Stimulated activated CD8-positive, alpha-beta memory T cell treated with anti-CD3 and anti-CD28 coated beads, Interleukin-7, amount 100 ng/mL, for 48 hours (primary cell): Measurements from ENCODE around the gene OAS3.
"Not testable (repeated sequence)": the region's sequence is repeated elsewhere in the genome, so short reads cannot be mapped to it uniquely, and the experiment has no call there.

Source experiments
- DNase-seq, 2 donors: peaks; one replicate each; pipeline ENCODE4 v3.0.0-alpha.2; 2020; ENCODE audit warnings: low read depth in 1 of 2; ENCODE audit errors: extremely low read depth in 1 of 2

The OAS3 gene

GRCh38 chr12:112937741-112938719, at the start of gene OAS3:
OAS3 (plus strand) TSS chr12:112938474; CDS start chr12:112938531, 57 bp downstream.
- peak; percentile 18 to 39 for DNase-seq

DNA sequence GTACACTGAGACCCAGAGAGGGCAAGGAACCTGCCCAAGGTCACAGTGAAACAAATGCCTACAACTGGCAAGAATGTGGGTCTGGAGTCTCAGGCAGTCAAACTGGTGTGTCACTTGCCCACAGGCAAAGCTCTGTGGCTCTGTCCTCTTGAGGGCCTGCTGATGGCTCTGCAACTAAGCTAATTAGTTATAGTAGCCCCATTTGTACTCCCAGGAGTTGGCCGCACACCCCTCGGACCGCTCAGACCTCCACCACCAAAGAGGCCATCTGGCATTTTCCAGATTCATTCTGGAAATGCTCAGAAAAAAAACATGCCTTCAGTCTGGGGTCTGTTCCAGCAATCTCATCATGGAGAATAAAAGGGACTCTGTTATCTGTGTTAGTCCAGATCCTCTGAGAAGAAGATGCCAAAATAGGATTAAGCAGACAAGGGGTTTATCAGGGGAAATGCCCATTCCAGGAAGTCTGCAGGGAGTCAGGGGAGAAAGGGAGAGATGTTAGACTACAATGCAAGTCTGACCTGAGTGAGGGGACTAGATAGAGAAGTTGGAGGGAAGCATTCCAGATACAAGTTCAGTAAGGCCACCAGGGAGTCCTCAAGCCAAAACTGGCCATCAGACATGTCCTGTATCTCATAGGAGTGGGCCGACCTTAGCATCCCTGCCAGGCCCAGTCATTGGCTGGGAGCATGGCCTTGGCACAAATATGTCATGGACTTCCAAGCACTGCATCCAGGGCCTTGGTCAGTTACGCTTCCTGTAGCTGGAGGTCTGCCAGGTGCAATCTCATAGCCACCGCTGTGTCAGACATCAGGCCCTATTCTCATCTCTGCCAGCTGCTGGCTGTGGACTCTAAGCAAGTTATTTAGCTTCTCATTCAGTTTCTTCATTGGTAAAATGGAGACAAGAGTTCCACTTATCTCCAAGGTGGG, 46.9 kb upstream of the OAS3 start:
- DNase-seq: no peak

DNA sequence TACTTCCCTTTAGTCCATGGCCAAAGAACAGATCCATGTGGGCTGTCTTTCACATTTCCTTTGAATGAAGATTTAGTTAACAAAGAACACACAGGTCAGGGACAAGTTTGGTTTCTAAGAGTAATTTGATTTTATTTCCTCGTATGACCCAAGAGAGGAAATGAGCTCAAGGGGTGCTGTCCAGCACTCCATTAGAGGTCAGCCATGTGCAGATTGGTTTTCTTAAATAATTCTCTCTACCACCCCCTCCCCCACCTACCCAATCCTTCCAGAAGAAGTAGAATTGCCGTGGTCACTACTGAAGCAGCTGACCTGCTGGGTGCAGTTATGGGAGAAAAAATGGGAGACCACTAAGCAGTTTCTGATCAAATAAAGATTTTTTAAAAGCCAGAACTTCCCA, 45.4 kb upstream of the OAS3 start:
- no peak for DNase-seq

- DNase-seq: no peak
These were observed 44.1 kb upstream of the OAS3 start for GRCh38 chr12:112894128-112894527.

GRCh38 chr12:112898380-112898779, 39.9 kb upstream of the OAS3 start:
- DNase-seq: no peak

DNA sequence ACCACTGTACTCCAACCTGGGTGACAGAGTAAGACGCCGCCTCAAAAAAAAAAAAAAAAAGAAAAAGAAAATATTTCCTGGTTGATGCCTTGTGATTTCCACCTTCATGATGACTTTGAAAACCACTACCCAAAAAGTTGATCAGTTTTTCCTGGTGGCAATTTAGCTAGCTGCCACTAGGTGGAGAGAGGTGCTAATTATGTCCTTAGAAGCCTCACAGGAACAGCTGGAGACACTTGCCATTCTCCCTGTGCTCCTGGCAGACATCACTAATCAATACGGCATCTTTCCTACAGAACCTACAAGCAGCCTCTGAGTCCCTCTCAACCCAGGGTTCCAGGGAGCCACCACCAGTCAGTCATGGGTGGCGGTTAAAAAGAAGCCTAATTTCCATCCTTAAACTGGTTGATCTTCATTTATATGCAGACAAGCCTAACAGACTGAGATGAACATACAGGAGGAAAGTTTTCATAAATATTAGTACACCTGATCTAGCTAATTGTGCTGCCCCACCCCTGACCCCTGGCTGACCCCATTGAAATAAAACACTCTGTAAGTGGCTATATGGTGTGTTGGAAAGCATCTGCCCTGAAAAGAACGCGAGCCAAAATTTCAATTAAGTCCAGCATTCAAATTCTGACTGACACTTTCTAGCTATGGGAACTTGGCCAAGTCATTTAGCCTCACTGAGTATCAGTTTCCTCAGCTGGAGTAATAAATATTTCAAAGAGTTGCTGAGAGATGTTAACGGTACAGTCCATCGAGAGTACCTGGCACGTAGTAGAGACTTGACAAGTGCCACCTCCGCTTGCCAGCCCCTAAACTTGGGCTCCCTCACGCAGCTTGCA, 37.8 kb upstream of the OAS3 start:
- peak in 1 of 2 donors; percentile 21 for DNase-seq

DNA sequence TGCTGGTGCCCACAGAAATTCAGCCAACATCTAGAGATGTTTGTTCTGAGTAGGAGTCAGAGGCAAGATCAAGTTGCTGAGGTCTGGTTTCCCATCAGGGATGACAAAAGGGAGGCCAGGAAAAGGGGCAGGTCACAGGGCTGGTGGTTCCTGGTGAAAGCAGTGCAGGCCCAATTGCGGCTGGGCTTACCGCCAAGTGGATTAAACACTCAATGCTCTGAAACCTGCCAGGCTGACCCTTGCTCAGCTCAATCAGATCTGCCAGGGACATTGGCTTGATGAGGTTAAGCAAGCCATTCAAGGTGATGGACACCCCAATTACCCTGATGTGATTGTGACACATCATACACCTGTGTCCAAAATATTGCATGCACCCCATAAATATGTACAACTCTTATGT, 37.0 kb upstream of the OAS3 start:
- DNase-seq: no peak

DNA sequence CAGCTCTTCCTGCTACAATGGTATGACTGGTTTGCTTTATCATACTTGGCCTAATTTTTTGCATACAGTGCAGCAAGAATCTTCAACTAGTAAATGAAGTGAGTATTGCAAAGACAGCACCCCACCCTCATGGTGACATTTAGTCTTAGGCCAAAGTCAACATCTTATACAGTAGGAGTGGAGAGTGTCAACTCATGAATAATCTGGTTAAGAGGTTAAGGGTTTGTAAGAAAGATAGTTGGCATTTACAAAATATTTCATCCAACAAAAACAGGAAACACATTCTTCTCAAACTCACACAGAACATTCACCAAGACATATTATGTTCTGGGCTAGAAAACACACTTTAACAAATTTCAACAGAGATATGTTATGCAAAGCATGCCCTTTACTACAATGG, 33.7 kb upstream of the OAS3 start:
- no peak for DNase-seq

DNA sequence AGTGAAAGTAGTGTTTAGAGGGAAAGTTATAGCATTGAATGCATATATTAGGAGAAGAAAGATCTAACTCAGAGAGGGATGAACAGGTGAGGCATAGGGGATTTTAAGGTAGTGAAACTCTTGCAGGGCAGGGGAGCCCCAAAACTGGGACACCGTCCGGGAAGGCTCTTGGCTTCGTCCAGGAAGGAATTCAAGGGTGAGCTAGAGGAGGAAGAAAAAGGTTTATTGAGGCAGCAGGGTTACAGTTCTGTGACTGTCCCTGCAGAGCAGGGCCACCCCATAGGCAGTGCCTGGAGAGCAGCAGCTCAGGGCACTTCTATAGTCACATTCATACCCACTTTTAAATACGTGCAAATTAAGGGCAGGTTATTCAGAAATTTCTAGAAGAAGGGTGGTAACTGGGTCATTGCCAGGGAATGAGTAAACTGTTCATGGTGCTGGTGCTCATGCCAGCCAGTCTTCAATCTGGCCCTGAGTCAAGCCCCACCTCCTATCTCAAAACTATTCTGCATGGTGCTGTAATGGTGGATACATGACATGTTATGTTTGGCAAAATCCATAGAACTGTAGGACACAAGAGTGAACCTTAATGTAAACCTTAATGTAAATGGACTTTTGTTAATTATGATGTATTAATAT, 32.7 kb upstream of the OAS3 start:
- no peak for DNase-seq

DNA sequence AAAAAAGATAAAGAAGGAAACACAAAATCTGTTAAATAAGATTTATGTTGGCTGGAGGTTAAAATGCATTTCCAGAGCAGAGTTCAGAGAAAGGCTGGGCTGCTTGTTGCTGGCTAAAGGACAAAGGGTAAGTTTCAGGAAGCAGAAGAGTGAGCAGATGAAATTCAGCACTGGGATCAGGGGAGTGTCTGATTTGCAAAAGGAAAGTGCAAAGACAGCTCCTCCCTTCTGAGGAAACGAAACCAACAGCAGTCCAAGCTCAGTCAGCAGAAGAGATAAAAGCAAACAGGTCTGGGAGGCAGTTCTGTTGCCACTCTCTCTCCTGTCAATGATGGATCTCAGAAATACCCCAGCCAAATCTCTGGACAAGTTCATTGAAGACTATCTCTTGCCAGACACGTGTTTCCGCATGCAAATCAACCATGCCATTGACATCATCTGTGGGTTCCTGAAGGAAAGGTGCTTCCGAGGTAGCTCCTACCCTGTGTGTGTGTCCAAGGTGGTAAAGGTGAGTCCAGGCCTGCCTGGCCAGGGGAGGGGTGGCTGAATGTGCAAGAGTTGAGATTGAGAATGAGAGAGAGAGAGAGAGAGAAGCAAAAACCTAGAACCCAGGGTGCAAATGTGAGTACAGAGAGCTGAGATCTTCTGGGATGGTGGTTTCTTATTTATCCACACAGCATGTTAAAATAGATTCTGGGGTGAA, 31.4 kb upstream of the OAS3 start, which contains the start of gene OAS1:
Gene OAS1 (plus strand): TSS at position 251 of the 703 bp plus-strand sequence. CDS start 78 bp downstream, at position 329.
- DNase-seq: no peak

GRCh38 chr12:112907415-112908157, 30.7 kb upstream of the OAS3 start:
- no peak for DNase-seq

- DNase-seq: no peak
These were observed 29.7 kb upstream of the OAS3 start for GRCh38 chr12:112908548-112908947.

DNA sequence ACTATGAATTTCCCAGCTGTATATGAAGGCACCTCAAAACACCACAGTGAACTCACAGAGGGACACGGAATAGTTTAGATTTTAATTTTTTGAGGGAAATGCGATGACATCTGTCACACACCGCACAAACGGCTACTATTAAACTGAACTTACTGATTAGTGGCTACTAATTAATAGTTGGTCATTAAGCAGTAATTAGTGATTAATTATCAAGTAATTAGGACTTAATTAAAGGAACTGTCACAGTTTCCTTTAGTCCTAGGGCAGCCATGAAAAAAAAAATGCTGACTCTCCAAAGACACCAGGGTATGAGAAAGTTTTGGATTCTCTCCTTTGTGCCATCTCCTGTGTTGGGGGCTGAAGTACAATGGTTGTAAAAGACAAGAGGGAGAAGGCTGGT, 28.6 kb upstream of the OAS3 start:
- DNase-seq: no peak

DNA sequence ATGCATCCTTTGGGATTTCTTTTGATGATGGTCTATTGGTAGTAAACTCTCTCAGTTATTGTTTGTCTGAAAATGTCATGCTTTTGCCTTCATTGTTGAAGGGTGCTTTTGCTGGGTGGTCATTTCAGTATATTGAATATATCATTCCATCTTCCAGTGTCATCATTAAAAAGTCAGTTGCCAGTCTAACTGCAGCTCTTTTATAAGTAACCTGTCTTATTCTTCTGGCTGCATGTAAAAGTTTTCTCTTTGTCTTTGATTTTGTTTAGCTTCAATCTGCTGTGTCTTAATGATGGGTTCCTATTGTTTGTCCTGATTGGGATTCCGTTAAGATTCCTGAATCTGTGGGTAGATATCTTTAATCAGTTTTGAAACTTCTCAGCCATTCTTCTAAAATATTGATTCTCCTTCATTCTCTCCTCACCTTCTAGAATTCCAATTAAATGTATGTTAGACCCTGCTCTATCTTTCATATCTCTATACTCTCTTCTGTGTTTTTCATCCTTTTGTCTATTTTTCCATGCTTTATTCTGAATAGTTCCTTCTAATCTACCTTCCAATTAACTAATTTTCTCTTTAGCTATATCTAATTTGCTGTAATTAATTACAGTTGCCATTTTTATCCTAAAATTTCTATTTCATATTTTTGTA, 25.1 kb upstream of the OAS3 start:
- DNase-seq: no peak

DNA sequence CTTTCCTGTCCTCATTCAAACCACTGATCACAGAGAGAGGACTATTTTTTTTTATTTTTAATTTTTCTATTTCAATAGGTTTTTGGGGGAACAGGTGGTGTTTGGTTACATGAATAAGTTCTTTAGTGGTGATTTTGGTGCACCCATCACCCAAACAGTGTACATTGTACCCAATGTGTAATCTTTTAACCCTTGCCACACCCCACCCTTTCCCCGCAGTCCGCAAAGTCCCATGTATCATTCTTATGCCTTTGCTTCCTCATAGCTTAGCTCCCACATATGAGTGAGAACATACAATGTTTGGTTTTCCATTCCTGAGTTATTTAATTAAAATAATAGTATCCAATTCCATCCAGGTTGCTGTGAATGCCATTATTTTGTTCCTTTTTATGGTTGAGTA, 24.4 kb upstream of the OAS3 start:
- DNase-seq: not testable (repeated sequence)

- no peak for DNase-seq
These were observed 22.0 kb upstream of the OAS3 start for GRCh38 chr12:112916270-112916669.

DNA sequence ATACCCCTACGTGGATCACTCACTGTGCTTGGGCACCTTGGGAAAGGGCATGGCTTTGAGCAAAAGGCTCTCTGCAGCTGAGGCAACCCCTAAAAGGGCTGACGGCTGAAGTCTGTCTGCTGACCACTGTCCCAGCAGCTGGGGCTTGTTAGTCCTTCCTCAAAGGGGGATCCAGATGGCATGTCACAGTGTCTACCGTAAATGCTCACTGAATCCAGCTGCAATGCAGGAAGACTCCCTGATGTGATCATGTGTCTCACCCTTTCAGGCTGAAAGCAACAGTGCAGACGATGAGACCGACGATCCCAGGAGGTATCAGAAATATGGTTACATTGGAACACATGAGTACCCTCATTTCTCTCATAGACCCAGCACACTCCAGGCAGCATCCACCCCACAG, 19.2 kb upstream of the OAS3 start:
- DNase-seq: no peak

DNA sequence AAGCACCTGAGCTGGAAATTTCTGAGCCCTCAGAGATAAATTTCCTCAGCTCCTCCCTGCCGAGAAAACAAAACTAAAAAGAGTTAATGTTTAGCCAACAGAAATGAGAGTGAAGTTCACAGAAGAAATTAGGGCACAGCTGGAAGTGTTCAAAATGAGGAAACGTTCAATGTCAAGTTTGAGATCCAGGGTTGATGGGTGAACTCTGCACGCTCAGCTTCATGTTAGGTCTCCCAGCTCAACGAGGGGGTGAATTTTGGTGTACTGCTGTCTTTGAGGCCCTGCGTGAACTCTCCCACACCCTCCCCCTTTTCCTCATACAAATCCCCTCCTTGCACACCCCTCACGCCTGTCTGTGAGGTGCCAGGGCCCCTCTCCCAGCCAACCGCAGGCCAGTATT, 13.3 kb upstream of the OAS3 start:
- no peak for DNase-seq
